Stimulated activated naive CD8-positive, alpha-beta T cell treated with anti-CD3 and anti-CD28 coated beads, Interleukin-15, amount 100 ng/mL, for 72 hours (primary cell): Measurements from ENCODE around the gene P4HA1.
"Not testable (repeated sequence)": the region's sequence is repeated elsewhere in the genome, so short reads cannot be mapped to it uniquely, and the experiment has no call there.

ENCODE experiments used
- ATAC-seq: fragments of 150-1000 bp; cut with Tn5 transposase; 2 replicates; pipeline ENCODE4 v1.10.0; 2021; ENCODE audit warnings: mild to moderate bottlenecking, moderate library complexity
- DNase-seq, 2 donors: peaks; one replicate each; pipeline ENCODE4 v3.0.0; 2021 to 2022
- H3K27ac Mint-ChIP-seq, 2 donors: one replicate each; pipeline ENCODE4 v1.8.0; 2022; ENCODE audit warnings: mild to moderate bottlenecking in 2 of 2, mixed read lengths in 2 of 2, moderate library complexity in 2 of 2
- H3K27me3 Mint-ChIP-seq: one replicate; pipeline ENCODE4 v1.8.0; 2022; ENCODE audit warnings: mixed read lengths
- H3K4me1 Mint-ChIP-seq: one replicate; pipeline ENCODE4 v1.8.0; 2022; ENCODE audit warnings: mild to moderate bottlenecking, mixed read lengths
- H3K4me3 Mint-ChIP-seq, 2 donors: one replicate each; pipeline ENCODE4 v1.8.0; 2022; ENCODE audit warnings: mild to moderate bottlenecking in 2 of 2, mixed read lengths in 2 of 2, moderate library complexity in 1 of 2
- H3K9me3 Mint-ChIP-seq, 2 donors: one replicate each; pipeline ENCODE4 v1.8.0; 2022; ENCODE audit warnings: mixed read lengths in 2 of 2

The P4HA1 gene

DNA sequence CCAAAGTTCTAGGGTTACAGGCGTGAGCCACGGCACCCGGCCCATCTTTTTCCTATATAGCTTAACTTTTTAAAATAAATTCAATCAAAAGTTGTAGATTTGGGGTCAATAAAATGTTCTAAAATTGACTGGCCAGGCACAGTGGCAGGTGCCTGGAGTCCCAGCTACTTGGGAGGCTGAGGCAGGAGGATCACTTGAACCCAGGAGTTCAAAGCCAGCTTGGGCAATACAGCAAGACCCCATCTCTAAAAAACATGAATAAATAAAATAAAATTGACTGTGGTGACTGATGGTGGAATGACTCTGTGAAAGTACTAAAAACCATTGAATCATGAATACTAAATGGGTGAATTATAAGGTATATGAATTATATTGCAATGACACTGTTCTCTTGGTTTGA lies 20.8 kb downstream of the P4HA1 start:
- H3K9me3 Mint-ChIP-seq, result no peaks in the 10 kb centered on the region
- H3K27me3 Mint-ChIP-seq, result no peaks in the 10 kb centered on the region
- DNase-seq (no peak), ATAC-seq (no peak)
- H3K27ac Mint-ChIP-seq, result no peak overlapping the region
- H3K4me1 Mint-ChIP-seq, result peaks cover 17% of the 10 kb centered on the region
- H3K4me3 Mint-ChIP-seq, result no peak overlapping the region

DNA sequence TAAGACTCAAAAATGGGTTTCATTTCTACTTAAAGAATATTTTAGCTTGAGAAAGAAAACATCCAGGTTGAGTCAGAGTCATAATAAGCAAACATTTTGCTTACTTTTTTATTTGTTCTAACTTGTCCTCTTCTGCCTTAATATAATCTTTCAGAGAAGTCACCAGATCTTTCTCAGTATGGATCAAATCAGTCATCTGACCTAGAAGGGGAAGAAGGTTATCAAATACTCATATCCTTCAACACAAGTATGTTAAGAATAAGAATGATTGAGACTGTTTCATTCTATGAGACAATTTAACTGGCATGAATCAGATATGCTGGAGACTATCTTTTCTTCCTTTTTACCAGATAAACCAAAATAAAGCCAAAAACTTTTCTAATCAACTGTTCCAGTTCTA lies 23.0 kb downstream of the P4HA1 start:
- H3K4me3 Mint-ChIP-seq, result no peak overlapping the region
- H3K4me1 Mint-ChIP-seq, result peaks cover 11% of the 10 kb centered on the region
- ATAC-seq, result no peak
- H3K27me3 Mint-ChIP-seq, result no peaks in the 10 kb centered on the region
- DNase-seq, result no peak
- H3K9me3 Mint-ChIP-seq, result no peaks in the 10 kb centered on the region
- peak overlapping the region in 1 of 2 donors; percentile 6 for H3K27ac Mint-ChIP-seq

DNA sequence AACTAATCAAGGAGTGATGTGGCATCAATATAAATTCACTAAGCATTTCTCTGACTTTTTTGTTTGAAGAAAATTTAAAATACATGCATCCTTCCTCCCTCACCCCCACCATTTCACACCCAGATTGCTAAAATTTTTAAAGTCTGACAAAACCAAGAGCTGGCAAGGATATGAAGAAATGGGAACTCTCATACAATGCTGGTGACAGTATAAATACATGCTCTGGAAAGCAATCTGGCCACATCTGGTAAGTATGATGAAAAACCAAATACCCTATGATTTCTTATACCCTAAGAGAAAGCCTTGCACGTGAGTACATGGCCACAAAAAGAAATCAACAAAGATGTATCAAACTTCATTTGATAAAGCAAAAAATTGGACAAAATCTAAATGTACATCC lies 31.2 kb downstream of the P4HA1 start:
- peaks cover 9% of the 10 kb centered on the region for H3K4me1 Mint-ChIP-seq
- no peaks in the 10 kb centered on the region for H3K27me3 Mint-ChIP-seq
- no peak overlapping the region for H3K27ac Mint-ChIP-seq
- no peak overlapping the region for H3K4me3 Mint-ChIP-seq
- ATAC-seq (no peak), DNase-seq (no peak)
- no peaks in the 10 kb centered on the region for H3K9me3 Mint-ChIP-seq

DNA sequence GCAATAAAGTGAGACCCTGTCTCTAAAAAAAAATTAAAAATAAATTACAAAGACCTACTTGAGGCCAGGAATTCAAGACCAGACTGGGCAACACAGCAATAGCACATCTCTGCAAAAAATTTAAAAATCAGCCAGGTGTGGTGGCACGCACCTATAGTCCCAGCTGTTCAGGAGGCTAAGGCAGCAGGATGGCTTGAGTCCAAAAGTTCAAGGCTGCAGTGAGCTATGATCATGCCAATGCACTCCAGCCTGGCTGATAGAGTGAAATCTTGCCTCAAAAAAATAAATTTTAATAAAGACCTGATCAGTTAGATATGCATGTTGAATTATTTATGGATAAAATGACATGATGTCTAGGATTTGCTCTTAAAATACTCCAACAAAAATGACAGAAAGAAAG lies 34.9 kb downstream of the P4HA1 start:
- H3K27me3 Mint-ChIP-seq, result no peaks in the 10 kb centered on the region
- DNase-seq, result no peak
- peaks cover 14% of the 10 kb centered on the region for H3K4me1 Mint-ChIP-seq
- peak overlapping the region in 1 of 2 donors; percentile 19 for H3K27ac Mint-ChIP-seq
- no peak for ATAC-seq
- no peak overlapping the region for H3K4me3 Mint-ChIP-seq
- H3K9me3 Mint-ChIP-seq, result no peaks in the 10 kb centered on the region

DNA sequence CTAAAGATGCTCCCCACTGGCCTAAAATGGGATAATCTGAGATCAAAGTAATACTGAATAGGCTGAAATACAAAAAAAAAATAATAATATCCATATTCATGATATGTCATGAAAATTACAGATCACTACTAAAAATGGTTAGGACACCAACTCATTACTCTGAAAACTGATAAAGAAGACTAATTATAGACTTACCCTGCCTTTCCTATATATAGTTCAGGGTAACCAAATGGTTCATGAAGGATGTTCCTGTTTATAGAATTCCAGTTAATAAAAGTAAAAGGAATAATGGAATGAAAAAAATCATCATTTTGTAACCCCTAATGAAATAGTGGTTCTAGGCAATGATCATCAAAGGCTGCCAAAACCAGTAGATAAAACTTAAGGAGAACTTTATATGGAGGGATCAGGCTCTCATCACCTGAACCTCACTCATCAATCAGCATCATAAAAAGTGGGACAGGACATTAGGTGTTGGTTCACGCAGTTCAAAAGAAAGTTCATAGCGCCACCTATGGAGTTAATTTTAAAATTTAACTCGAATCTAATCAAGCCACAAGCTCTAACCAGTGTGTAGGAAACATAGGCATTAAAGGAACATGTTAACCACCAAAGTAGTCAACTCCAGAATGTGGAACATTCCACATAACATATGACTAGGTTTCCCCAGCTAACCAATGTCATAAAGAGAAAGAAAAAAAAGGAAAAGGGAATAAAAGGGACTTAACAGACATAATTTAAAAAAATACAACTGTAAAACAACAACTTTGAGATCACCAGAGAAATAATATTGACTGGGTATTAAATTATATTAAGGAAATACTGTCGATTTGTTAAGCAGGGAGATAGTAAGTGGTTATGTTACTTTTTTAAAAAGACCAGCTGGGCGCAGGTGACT lies 35.7 kb downstream of the P4HA1 start:
- no peaks in the 10 kb centered on the region for H3K9me3 Mint-ChIP-seq
- no peaks in the 10 kb centered on the region for H3K27me3 Mint-ChIP-seq
- ATAC-seq (peak; percentile 83), DNase-seq (no peak)
- H3K4me3 Mint-ChIP-seq, result no peak overlapping the region
- peaks cover 14% of the 10 kb centered on the region for H3K4me1 Mint-ChIP-seq
- peak overlapping the region in 1 of 2 donors; percentile 66 for H3K27ac Mint-ChIP-seq

DNA sequence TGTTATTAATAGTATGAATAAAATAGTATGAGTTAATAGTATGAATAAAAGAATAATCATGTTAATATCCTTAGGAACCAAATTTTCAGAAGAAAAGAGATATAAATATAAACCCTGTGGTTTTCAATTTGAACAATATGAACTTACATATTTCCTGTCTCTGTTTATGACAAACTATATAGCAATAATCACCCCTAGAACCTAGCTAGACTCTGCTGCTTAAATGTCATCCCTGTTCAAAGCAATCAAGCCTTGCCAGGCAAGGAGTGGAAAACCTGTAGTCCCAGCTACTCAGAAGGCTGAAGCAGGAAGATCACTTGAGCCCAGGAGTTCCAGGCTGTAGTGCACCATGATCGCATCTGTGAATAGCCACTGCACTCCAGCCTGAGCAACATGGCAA lies 36.5 kb downstream of the P4HA1 start:
- Mint-ChIP-seq H3K4me3 (no peak overlapping the region), H3K9me3 (no peaks in the 10 kb centered on the region), H3K4me1 (peaks cover 14% of the 10 kb centered on the region), H3K27ac (peak overlapping the region; percentile 48 to 87), H3K27me3 (no peaks in the 10 kb centered on the region)
- no peak for ATAC-seq
- no peak for DNase-seq

DNA sequence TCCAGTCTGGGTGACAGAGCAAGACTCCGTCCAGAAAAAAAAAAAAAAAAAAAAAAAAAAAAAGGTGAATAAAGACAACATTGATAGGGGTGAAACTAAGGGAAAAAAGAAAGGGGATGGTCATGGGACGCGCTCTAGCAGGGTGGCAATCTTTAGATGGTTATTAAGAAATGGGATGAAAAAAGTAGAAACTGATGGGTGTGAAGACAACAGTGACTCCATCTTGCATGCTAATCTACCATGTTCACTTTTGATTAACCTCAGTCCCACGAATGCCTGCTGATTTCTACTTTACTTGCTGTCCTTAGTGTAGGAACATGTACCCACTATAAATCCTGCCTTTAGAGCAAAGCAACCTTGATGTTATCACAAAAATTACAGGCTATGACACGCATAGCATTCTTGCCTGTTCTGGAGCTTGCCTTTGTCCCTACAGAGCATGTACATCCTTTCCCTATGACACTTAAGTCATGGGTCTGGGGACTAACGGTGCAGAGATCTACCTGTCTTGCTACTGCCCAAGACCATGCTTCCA lies 38.5 kb downstream of the P4HA1 start:
- DNase-seq (no peak), ATAC-seq (no peak)
- Mint-ChIP-seq H3K9me3 (no peaks in the 10 kb centered on the region), H3K27ac (no peak overlapping the region), H3K4me1 (peaks cover 14% of the 10 kb centered on the region), H3K27me3 (no peaks in the 10 kb centered on the region), H3K4me3 (no peak overlapping the region)

DNA sequence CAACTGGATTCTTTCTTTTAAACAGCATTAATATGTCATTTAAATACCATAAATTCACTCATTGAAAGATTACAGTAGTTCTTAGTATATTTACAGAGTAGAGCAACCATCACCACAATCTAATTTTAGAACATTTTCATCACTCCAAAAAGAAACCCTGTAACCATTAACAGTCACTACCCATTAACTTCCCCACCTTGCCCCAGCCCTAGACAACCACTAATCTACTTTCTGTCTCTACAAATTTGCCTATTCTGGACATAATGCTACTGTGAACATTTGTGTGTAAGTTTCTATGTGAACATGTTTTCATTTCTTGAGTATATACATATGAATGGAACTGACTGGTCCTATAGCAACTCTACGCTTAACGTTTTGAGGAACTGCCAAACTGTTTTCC lies 42.4 kb downstream of the P4HA1 start:
- no peak overlapping the region for H3K4me3 Mint-ChIP-seq
- no peaks in the 10 kb centered on the region for H3K27me3 Mint-ChIP-seq
- no peaks in the 10 kb centered on the region for H3K4me1 Mint-ChIP-seq
- no peak for ATAC-seq
- no peak overlapping the region for H3K27ac Mint-ChIP-seq
- no peaks in the 10 kb centered on the region for H3K9me3 Mint-ChIP-seq
- DNase-seq, result no peak

DNA sequence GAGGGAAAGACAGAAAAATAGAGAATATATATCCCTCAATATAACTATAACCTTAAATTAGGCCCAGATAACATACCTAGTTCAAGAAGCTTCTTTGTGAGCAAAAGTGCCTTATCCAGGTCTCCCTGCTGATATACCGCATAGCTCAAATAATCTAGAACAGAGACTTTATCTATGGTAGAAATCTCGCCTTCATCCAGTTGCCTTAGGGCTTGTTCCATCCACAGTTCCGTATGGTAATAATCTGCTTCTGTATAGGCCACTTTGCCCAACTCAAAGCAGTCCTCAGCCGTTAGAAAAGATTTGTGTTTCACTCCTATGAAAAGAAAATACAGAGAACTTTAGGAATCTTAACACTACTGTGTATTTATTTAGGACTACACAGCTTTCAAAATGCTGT lies 43.4 kb downstream of the P4HA1 start:
- no peak for ATAC-seq
- no peaks in the 10 kb centered on the region for H3K4me1 Mint-ChIP-seq

DNA sequence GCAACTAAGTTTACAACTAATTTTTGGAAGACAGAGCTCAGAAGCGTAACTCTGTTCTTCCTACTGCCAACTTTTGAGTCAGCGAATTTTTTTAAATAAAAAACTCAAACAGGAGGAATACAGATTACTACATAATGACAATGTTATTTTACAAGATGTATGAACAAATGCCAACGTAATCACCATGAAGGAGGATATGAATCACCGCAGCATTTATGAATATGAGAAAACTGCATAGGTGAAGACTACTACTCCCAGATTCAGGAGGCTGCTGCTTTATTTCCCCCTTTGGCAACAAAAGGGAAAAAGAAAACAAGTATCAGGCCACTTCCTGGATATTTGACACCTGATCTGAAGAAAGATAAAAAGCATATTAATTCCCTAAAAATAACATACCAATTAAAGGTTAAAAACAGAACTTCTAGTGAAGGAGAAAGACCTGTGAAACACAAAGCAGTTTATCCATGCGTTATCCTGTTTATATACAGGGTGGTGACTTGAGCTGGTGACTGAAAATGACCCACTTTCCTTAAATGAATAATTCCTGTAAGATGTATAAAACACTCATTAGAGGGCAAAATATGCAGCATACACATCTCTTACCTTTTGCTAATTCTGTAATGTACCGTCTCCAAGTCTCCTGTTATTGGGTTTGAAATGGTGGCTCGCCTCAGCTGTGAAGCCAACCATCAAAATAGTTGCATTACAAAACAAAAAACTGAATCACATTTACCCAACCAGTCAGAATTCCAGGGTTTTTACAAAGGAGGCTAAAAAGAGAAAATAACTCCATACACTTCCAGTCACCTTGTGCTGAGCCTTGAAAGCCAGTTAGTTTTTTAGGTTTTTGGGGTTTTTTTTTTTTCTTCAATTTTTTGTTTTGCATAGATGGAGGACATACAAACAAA lies 52.0 kb downstream of the P4HA1 start:
- H3K4me1 Mint-ChIP-seq, result no peaks in the 10 kb centered on the region
- H3K27me3 Mint-ChIP-seq, result no peaks in the 10 kb centered on the region
- no peak overlapping the region for H3K27ac Mint-ChIP-seq
- no peak for ATAC-seq
- H3K9me3 Mint-ChIP-seq, result no peaks in the 10 kb centered on the region
- DNase-seq, result no peak
- H3K4me3 Mint-ChIP-seq, result no peak overlapping the region

More for the DNA sequence above, 43.4 kb downstream of the P4HA1 start:
- no peaks in the 10 kb centered on the region for H3K27me3 Mint-ChIP-seq
- no peak overlapping the region for H3K27ac Mint-ChIP-seq
- DNase-seq, result no peak
- no peak overlapping the region for H3K4me3 Mint-ChIP-seq
- no peaks in the 10 kb centered on the region for H3K9me3 Mint-ChIP-seq

DNA sequence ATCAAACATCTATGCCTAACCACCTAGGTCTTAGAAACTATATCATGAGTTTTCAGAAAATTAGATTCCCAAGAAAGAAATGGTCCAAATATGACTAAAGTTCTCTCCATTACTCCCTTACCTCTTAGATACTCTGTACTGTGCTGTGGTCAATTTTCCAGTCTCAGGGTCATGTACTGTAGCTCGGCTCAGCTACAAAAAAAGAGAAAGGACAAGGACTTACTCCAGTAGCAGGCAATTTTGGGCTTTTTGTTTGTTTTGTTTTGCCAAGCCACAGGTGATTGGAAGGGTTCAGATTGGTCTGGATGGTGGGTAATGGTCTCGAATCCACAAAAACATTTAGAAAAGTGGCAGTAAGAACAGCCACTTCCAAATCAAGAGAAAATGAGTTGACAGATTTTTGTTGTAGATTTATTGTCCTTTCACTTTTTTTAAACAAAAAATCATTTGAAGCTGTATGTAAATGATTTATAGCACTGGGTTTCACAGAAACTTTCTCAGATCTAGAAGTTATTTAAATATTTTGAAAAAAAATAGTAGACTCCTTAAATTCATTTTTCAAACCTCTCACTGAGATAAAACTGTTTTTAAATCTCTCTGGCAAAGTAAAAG lies 52.8 kb downstream of the P4HA1 start:
- no peak overlapping the region for H3K4me3 Mint-ChIP-seq
- ATAC-seq, result no peak
- H3K27me3 Mint-ChIP-seq, result no peaks in the 10 kb centered on the region

DNA sequence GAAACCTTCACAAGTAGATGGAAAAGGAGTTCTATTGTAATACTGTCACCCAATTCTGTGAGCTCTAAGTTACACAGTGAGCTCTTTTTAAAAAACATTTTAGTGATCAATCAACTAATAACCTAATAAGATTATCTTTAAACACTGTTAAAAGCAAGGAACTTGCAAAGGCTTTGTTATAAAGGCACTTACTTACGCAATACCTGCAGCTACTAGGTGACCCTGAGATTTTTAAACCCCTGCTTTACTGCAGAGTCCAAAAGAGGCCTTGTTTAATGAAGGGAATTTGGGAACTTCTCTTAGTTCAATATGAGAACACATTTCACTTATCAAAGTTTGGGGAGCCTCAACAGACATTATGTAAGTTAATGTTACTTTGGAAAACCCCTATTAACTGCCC lies 53.3 kb downstream of the P4HA1 start:
- Mint-ChIP-seq H3K27ac (no peak overlapping the region), H3K9me3 (no peaks in the 10 kb centered on the region), H3K27me3 (no peaks in the 10 kb centered on the region), H3K4me1 (no peaks in the 10 kb centered on the region), H3K4me3 (no peak overlapping the region)
- DNase-seq, result no peak
- no peak for ATAC-seq

More for the DNA sequence above, 52.8 kb downstream of the P4HA1 start:
- H3K9me3 Mint-ChIP-seq, result no peaks in the 10 kb centered on the region
- DNase-seq, result no peak
- no peaks in the 10 kb centered on the region for H3K4me1 Mint-ChIP-seq
- peak overlapping the region in 1 of 2 donors; percentile 79 for H3K27ac Mint-ChIP-seq

DNA sequence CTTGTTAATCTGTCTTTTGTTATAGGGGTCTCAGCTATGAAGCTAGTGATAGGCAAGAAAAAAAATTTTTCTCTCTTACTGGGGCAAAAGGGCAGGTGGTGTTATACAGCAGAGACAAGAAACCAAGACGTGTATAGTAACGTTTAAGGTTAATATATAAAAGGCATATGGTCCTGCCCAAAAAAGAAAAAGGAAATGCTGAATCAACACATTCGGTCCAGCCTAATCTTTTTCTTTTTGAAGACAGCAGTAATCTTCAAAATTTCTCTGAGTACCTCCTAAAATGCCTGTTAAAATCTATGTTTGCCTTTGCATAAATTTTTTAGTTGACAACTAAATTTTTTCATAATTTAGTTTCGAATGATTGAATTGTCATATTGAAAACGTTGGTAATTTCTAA lies 54.5 kb downstream of the P4HA1 start:
- ATAC-seq, result no peak
- Mint-ChIP-seq H3K9me3 (no peaks in the 10 kb centered on the region), H3K4me3 (no peak overlapping the region), H3K27ac (no peak overlapping the region), H3K27me3 (no peaks in the 10 kb centered on the region), H3K4me1 (no peaks in the 10 kb centered on the region)
- no peak for DNase-seq

DNA sequence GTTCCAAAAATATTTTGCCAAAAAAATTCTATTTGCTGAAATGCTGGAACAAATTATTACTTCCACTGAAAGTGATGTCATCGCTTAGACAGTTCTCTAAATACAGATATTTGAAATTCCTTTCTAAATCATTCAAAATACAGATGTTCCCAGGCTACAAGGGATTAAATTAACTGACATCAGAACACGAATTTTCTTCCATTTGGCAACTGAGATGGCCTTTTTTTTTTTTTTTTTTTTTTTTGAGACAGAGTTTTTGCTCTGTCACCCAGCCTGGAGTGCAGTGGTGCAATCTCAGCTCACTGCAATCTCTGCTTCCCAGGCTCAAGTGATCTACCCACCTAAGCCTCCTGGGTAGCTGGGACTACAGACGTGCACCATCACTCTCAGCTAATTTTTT lies 57.0 kb downstream of the P4HA1 start:
- ATAC-seq, result no peak
- no peaks in the 10 kb centered on the region for H3K4me1 Mint-ChIP-seq
- H3K27me3 Mint-ChIP-seq, result no peaks in the 10 kb centered on the region
- no peak overlapping the region for H3K4me3 Mint-ChIP-seq
- no peak for DNase-seq
- H3K27ac Mint-ChIP-seq, result no peak overlapping the region
- H3K9me3 Mint-ChIP-seq, result no peaks in the 10 kb centered on the region

DNA sequence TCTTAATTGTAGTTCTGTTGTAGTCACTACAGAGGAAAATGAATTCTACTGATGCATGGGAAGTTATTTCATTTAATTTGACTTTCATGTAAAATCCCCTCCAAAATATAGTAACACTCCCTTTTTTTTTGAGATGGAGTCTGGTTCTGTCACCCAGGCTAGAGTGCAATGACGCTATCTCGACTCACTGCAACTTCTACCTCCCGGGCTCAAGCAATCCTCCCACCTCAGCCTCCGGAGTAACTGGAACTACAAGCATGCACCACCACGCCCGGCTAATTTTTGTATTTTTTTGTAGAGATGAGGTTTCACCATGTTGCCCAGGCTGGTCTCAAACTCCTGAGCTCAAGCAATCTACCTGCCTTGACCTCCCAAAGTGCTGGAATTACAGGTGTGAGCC lies 60.4 kb downstream of the P4HA1 start:
- H3K9me3 Mint-ChIP-seq, H3K27ac Mint-ChIP-seq, H3K4me1 Mint-ChIP-seq, H3K27me3 Mint-ChIP-seq, ATAC-seq, DNase-seq, H3K4me3 Mint-ChIP-seq: not testable (repeated sequence)
